ENCODE data around the gene RBCK1. TPM values are rescaled to one million over a fixed set of nuclear protein-coding genes. Genes with fewer than 3 reads are reported as not detected.
"Not testable (repeated sequence)": the region's sequence is repeated elsewhere in the genome, so short reads cannot be mapped to it uniquely, and the experiment has no call there.

RBCK1 gene
- total RNA-seq, 1 donor from 2014 or later, result 101 TPM

GRCh38 chr20:385448-385847 lies 22.7 kb upstream of the RBCK1 start:
- peaks cover 29% of the 10 kb centered on the region for H3K36me3 ChIP-seq
- DNase-seq, result no peak
- no peak for TF ChIP-seq CTCF (IDR thresholded peaks at IDR 0.05)
- no peak for ATAC-seq
- intact Hi-C loops (cut with DNase I), result no loop called here
- no peaks in the 10 kb centered on the region for H3K9me3 ChIP-seq
- H3K27me3 ChIP-seq, result no peaks in the 10 kb centered on the region
- no peak overlapping the region for H3K27ac ChIP-seq
- no peak overlapping the region for H3K4me3 ChIP-seq
- H3K4me1 ChIP-seq, result no peaks in the 10 kb centered on the region

- ATAC-seq; intact Hi-C loops (cut with DNase I); H3K27me3 ChIP-seq; H3K27ac ChIP-seq; H3K9me3 ChIP-seq; H3K4me1 ChIP-seq; H3K4me3 ChIP-seq; DNase-seq: not testable (repeated sequence)
- H3K36me3 ChIP-seq, result peaks cover 39% of the 10 kb centered on the region
Measured at GRCh38 chr20:386634-387033, 21.5 kb upstream of the RBCK1 start.

GRCh38 chr20:387520-387919 lies 20.6 kb upstream of the RBCK1 start:
- peaks cover 48% of the 10 kb centered on the region for H3K36me3 ChIP-seq
- no peaks in the 10 kb centered on the region for H3K9me3 ChIP-seq
- no peaks in the 10 kb centered on the region for H3K27me3 ChIP-seq
- H3K4me3 ChIP-seq, result no peak overlapping the region
- no peaks in the 10 kb centered on the region for H3K4me1 ChIP-seq
- TF ChIP-seq CTCF (IDR thresholded peaks at IDR 0.05), result no peak
- ATAC-seq (no peak), DNase-seq (no peak)
- H3K27ac ChIP-seq, result no peak overlapping the region
- intact Hi-C loops (cut with DNase I), result no loop called here

GRCh38 chr20:388034-388994 lies 19.8 kb upstream of the RBCK1 start:
- H3K9me3 ChIP-seq, result no peaks in the 10 kb centered on the region
- TF ChIP-seq CTCF (IDR thresholded peaks at IDR 0.05), result no peak
- DNase-seq, result no peak
- no peaks in the 10 kb centered on the region for H3K27me3 ChIP-seq
- H3K4me1 ChIP-seq, result no peaks in the 10 kb centered on the region
- H3K4me3 ChIP-seq, result no peak overlapping the region
- no peak for ATAC-seq
- intact Hi-C loops (cut with DNase I), result no loop called here
- peaks cover 56% of the 10 kb centered on the region for H3K36me3 ChIP-seq
- H3K27ac ChIP-seq, result no peak overlapping the region

- ATAC-seq (no peak), DNase-seq (no peak)
- intact Hi-C loops (cut with DNase I), result no loop called here
- H3K36me3 ChIP-seq, result peaks cover 65% of the 10 kb centered on the region
- H3K4me3 ChIP-seq, result no peak overlapping the region
- no peaks in the 10 kb centered on the region for H3K27me3 ChIP-seq
- no peaks in the 10 kb centered on the region for H3K9me3 ChIP-seq
- no peaks in the 10 kb centered on the region for H3K4me1 ChIP-seq
- TF ChIP-seq CTCF (IDR thresholded peaks at IDR 0.05), result no peak
- no peak overlapping the region for H3K27ac ChIP-seq
Measured at GRCh38 chr20:389220-389619, 18.9 kb upstream of the RBCK1 start.

GRCh38 chr20:391041-391711 lies 16.9 kb upstream of the RBCK1 start:
- no peak overlapping the region for H3K27ac ChIP-seq
- no peaks in the 10 kb centered on the region for H3K4me1 ChIP-seq
- H3K27me3 ChIP-seq, result no peaks in the 10 kb centered on the region
- H3K9me3 ChIP-seq, result no peaks in the 10 kb centered on the region
- H3K36me3 ChIP-seq, result peaks cover 84% of the 10 kb centered on the region
- no peak overlapping the region for H3K4me3 ChIP-seq
- TF ChIP-seq CTCF (IDR thresholded peaks at IDR 0.05), result no peak
- ATAC-seq (peak; percentile 26), DNase-seq (no peak)
- intact Hi-C loops (cut with DNase I), result no loop called here

- H3K27me3 ChIP-seq; H3K4me3 ChIP-seq; H3K4me1 ChIP-seq; H3K9me3 ChIP-seq; ATAC-seq; DNase-seq; H3K27ac ChIP-seq; intact Hi-C loops (cut with DNase I): not testable (repeated sequence)
- H3K36me3 ChIP-seq, result peaks cover 90% of the 10 kb centered on the region
Measured at GRCh38 chr20:393296-393695, 14.8 kb upstream of the RBCK1 start.
